CD4-positive, alpha-beta T cell (primary cell): ENCODE results near the gene NCKAP5. TPM values are rescaled to one million over a fixed set of nuclear protein-coding genes. Genes with fewer than 3 reads are reported as not detected.

ENCODE experiments used
- ATAC-seq: fragments of 200-7000 bp; cut with Tn5 transposase; one replicate; pipeline ENCODE4 v1.10.0; 2022; ENCODE audit warnings: mild to moderate bottlenecking; ENCODE audit not compliant: poor library complexity
- CTCF ChIA-PET: fragments of 350-600 bp; sonication (Branson Sonifier 250); formaldehyde crosslinking; loops from one replicate; lab custom pipeline; 2021; ENCODE audit warnings: antibody characterized with exemption, inconsistent platforms; lab: Charles Lee
- POLR2A ChIA-PET: fragments of 350-600 bp; sonication (Branson Sonifier 250); formaldehyde crosslinking; loops from one replicate; lab custom pipeline; 2021; ENCODE audit warnings: antibody characterized with exemption, inconsistent platforms; lab: Charles Lee
- DNase-seq, 14 experiments: peaks; one replicate each; pipeline ENCODE4 v3.0.0-alpha.2; 2013 to 2020; ENCODE audit warnings: mixed read lengths in 2 of 14
- H3K27ac ChIP-seq, 2 donors: one replicate each; pipeline versions ENCODE4 v1.5.1 to v1.7.0; 2013; ENCODE audit warnings: low read length in 2 of 2, low read depth in 1 of 2, mild to moderate bottlenecking in 1 of 2
- H3K27me3 ChIP-seq, 2 experiments: 1 replicate in 1 of 2; 2 replicates in 1 of 2; pipeline versions ENCODE4 v1.6.1 to v1.7.0; 2013; ENCODE audit warnings: low read length in 2 of 2, control low read depth in 1 of 2, mild to moderate bottlenecking in 1 of 2, moderate library complexity in 1 of 2; ENCODE audit not compliant: insufficient read depth in 2 of 2, control insufficient read depth in 1 of 2
- H3K36me3 ChIP-seq: one replicate; pipeline ENCODE4 v1.6.1; 2013; ENCODE audit warnings: low read length, control low read depth; ENCODE audit not compliant: insufficient read depth
- H3K4me1 ChIP-seq: one replicate; pipeline ENCODE4 v1.6.1; 2013; ENCODE audit warnings: low read length, control low read depth; ENCODE audit not compliant: insufficient read depth
- H3K4me3 ChIP-seq: one replicate; pipeline ENCODE4 v1.5.1; 2013; ENCODE audit warnings: mild to moderate bottlenecking, low read length, moderate library complexity
- H3K9me3 ChIP-seq, 2 experiments: 1 replicate in 1 of 2; 2 replicates in 1 of 2; pipeline versions ENCODE4 v1.6.1 to v1.7.0; 2013; ENCODE audit warnings: low read length in 2 of 2, mild to moderate bottlenecking in 2 of 2, control low read depth in 1 of 2, moderate library complexity in 1 of 2; ENCODE audit not compliant: control insufficient read depth in 1 of 2, insufficient read depth in 1 of 2
- H3K27ac Mint-ChIP-seq: one replicate; pipeline ENCODE4 v1.8.0; 2020; ENCODE audit warnings: mixed read lengths
- H3K27me3 Mint-ChIP-seq: one replicate; pipeline ENCODE4 v1.8.0; 2021; ENCODE audit warnings: mixed read lengths
- H3K36me3 Mint-ChIP-seq: one replicate; pipeline ENCODE4 v1.8.0; 2021; ENCODE audit warnings: low read depth, mixed read lengths
- H3K4me1 Mint-ChIP-seq: one replicate; pipeline ENCODE4 v1.8.0; 2021; ENCODE audit warnings: low read depth, mixed read lengths
- H3K4me3 Mint-ChIP-seq: one replicate; pipeline ENCODE4 v1.8.0; 2020; ENCODE audit warnings: mild to moderate bottlenecking, mixed read lengths
- H3K9me3 Mint-ChIP-seq: one replicate; pipeline ENCODE4 v1.8.0; 2020; ENCODE audit warnings: mixed read lengths
- CTCF ChIP-seq: fragments of 200-600 bp; IDR thresholded peaks from one replicate; pipeline ENCODE4 v1.8.0; 2022; ENCODE audit warnings: antibody characterized with exemption, mild to moderate bottlenecking
- intact Hi-C, 2 experiments: fragments of 100-400 bp; cut with DNase I in 1 of 2; cut with micrococcal nuclease in 1 of 2; formaldehyde crosslinking; loops; one replicate each; pipeline versions ENCODE4 v1.15.1 to v1.9.0; 2023 to 2025; cut with DNase I, micrococcal nuclease
- total RNA-seq, 174 experiments: library from RNA in 2 of 174; stranded (reverse) in 2 of 174; gene quantifications; one replicate each; pipeline ENCODE4 v1.2.3 and lab custom pipeline; 2021 to 2026

Gene NCKAP5
- total RNA-seq, 2 experiments from 2014 or later, result not detected

DNA sequence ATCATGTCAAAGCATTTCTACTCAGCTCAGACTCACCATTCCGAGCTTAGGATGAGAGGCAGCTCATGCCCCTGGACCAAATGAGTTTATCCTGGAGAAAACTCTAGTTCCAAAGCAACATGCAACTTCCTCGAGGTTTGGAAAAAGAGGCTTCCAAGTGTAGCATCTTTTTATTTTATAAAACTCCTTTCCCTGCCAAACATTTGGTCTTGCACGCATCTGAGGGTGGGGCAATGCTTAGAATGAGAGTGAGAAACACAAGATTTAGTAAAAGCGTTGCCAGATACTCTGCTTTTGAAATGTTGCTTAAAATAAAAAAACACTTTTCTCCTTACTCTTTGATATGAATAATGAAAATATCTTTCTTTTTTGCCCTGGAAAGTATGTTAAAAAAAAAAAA is 151.5 kb downstream of the NCKAP5 start:
- H3K27ac Mint-ChIP-seq, result no peak overlapping the region
- ChIA-PET CTCF (no interaction called here), POLR2A (no interaction called here)
- no peaks in the 10 kb centered on the region for H3K27me3 ChIP-seq
- H3K36me3 ChIP-seq, result no peaks in the 10 kb centered on the region
- no peak for TF ChIP-seq CTCF
- H3K4me3 ChIP-seq, result no peak overlapping the region
- DNase-seq (no peak), ATAC-seq (no peak)
- intact Hi-C loops, result no loop called here
- no peak overlapping the region for H3K4me3 Mint-ChIP-seq
- H3K4me1 ChIP-seq, result no peaks in the 10 kb centered on the region
- no peaks in the 10 kb centered on the region for H3K9me3 Mint-ChIP-seq
- no peaks in the 10 kb centered on the region for H3K27me3 Mint-ChIP-seq
- H3K27ac ChIP-seq, result no peak overlapping the region
- no peaks in the 10 kb centered on the region for H3K36me3 Mint-ChIP-seq
- H3K4me1 Mint-ChIP-seq, result no peaks in the 10 kb centered on the region
- peaks cover 0 to 4% of the 10 kb centered on the region in 2 experiments for H3K9me3 ChIP-seq

- H3K27me3 ChIP-seq, result no peaks in the 10 kb centered on the region
- ChIA-PET CTCF (no interaction called here), POLR2A (no interaction called here)
- Mint-ChIP-seq H3K27me3 (no peaks in the 10 kb centered on the region), H3K4me3 (no peak overlapping the region), H3K9me3 (no peaks in the 10 kb centered on the region), H3K36me3 (no peaks in the 10 kb centered on the region), H3K4me1 (no peaks in the 10 kb centered on the region), H3K27ac (no peak overlapping the region)
- H3K9me3 ChIP-seq, result peaks cover 0 to 4% of the 10 kb centered on the region in 2 experiments
- no peak for TF ChIP-seq CTCF
- no peak for ATAC-seq
- H3K36me3 ChIP-seq, result no peaks in the 10 kb centered on the region
- no peak for DNase-seq
- intact Hi-C loops, result no loop called here
- H3K27ac ChIP-seq, result no peak overlapping the region
- no peaks in the 10 kb centered on the region for H3K4me1 ChIP-seq
- no peak overlapping the region for H3K4me3 ChIP-seq
Measured at GRCh38 chr2:133416146-133416545, 152.1 kb downstream of the NCKAP5 start.

GRCh38 chr2:133415210-133415876 is 152.9 kb downstream of the NCKAP5 start:
- no peak overlapping the region for H3K4me3 Mint-ChIP-seq
- no peak for ATAC-seq
- DNase-seq, result no peak
- no peaks in the 10 kb centered on the region for H3K27me3 ChIP-seq
- H3K27ac Mint-ChIP-seq, result no peak overlapping the region
- ChIA-PET POLR2A (no interaction called here), CTCF (no interaction called here)
- intact Hi-C loops, result no loop called here
- H3K27ac ChIP-seq, result no peak overlapping the region
- no peaks in the 10 kb centered on the region for H3K9me3 Mint-ChIP-seq
- H3K36me3 ChIP-seq, result no peaks in the 10 kb centered on the region
- H3K4me1 ChIP-seq, result no peaks in the 10 kb centered on the region
- no peaks in the 10 kb centered on the region for H3K4me1 Mint-ChIP-seq
- no peaks in the 10 kb centered on the region for H3K36me3 Mint-ChIP-seq
- peaks cover 0 to 4% of the 10 kb centered on the region in 2 experiments for H3K9me3 ChIP-seq
- no peak overlapping the region for H3K4me3 ChIP-seq
- H3K27me3 Mint-ChIP-seq, result no peaks in the 10 kb centered on the region
- no peak for TF ChIP-seq CTCF
